Endothelial cell of hepatic sinusoid (primary cell): ENCODE results near the gene TNMD.
"Not testable (repeated sequence)": the region's sequence is repeated elsewhere in the genome, so short reads cannot be mapped to it uniquely, and the experiment has no call there.

Source experiments
- in situ Hi-C: cut with HindIII; loops from 2 replicates; pipeline ENCODE4 v1.10.0; 2017; ENCODE audit warnings: low sequenced_read_pairs

The TNMD gene

GRCh38 chrX:100584611-100585010 is at the start of gene TNMD:
Gene TNMD, plus strand, starts transcription at chrX:100584936. Its CDS starts 83 bp downstream, at chrX:100585019.
- in situ Hi-C loops, result no loop called here

DNA sequence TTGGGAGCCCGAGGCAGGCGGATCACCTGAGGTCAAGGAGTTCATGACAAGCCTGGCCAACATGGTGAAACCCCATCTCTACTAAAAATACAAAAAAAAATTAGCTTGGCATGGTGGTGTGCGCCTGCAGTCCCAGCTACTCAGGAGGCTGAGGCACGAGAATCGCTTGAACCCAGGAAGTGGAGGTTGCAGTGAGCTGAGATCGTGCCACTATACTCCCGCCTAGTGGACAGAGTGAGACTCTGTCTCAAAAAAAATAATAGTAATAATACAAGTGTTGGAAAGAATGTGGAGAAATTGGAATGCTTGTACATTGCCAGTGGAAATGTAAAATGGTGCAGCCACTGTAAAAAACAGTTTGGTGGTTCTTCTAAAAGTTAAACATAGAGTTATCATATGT is 19.2 kb upstream of the TNMD start:
- in situ Hi-C loops, result not testable (repeated sequence)

DNA sequence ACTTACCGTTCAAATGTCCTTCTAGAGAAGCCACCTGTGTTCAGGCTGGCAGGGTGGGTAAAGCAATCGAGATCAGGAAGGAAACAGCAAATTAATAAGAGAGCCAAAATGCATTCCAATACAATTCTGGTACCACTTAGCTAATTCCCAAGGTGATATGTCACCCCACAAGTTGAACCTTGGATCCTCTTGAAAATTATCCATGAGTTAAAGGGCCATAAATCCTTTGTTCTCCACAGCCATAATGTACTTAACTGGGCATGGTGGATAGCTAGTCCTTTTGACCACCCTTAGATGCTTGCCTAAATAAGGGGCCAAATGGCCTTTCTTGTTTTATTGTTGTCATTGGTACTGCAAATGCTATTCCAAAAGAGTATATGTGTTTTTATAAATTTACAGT is 2.0 kb downstream of the TNMD start:
- in situ Hi-C loops, result no loop called here

- in situ Hi-C loops, result no loop called here
These were observed 3.1 kb downstream of the TNMD start for GRCh38 chrX:100587861-100588260.

DNA sequence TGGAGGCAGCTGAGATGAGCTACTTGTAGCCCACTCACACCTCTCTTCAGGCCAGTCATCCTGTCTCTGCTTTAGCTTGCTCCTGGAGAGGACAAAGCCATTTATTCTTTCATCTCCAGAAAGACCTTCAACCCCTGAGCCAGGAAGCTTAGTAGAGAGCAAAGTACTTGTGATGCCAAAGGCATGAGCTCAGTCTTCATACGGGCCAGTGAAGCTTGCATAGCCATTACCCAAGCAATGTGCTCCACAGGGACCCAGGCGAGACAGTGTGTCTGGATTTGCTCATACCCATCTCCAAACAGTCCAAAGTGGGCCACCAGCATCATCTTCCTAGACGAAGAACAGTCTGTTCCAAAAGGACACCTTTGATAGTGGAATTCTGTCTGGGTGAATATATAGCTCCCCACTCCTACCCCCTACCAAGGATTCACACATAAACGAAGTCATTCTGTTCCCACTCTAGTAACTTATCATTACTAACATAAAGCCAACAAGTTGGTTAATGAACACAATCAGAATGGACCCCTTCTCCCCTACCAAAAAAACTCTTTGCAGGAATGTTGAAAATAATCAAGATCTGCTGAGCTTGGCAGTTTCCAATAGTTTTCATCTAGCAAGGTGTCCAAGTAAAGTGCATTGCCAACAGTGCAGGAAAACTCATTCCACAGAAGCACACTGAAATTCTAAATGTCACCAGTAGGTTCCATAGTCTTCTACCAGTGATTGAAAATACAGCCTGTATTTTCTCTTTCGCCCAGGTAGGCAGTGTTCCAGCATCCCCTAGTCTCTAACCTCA is 6.7 kb downstream of the TNMD start:
- in situ Hi-C loops, result no loop called here

- in situ Hi-C loops, result no loop called here
These were observed 8.4 kb downstream of the TNMD start for GRCh38 chrX:100593126-100593525.

DNA sequence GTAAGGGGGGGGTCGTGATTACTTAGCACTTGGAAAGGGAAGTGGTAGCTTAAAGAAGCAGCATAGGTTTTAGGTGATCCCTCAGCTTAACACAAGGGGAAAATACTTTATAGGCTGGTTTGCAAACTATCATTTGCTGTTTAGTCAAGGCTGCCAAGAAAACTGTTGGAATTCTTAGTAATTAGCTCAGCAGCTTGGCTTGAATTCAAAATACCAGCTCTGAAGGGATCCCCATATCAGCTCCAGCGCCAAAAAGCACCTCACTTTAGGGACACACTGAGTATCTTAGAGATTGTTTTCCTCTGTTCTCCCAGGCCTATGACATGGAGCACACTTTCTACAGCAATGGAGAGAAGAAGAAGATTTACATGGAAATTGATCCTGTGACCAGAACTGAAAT is 8.8 kb downstream of the TNMD start:
- in situ Hi-C loops, result no loop called here

GRCh38 chrX:100596601-100597000 is 11.9 kb downstream of the TNMD start:
- in situ Hi-C loops, result no loop called here

DNA sequence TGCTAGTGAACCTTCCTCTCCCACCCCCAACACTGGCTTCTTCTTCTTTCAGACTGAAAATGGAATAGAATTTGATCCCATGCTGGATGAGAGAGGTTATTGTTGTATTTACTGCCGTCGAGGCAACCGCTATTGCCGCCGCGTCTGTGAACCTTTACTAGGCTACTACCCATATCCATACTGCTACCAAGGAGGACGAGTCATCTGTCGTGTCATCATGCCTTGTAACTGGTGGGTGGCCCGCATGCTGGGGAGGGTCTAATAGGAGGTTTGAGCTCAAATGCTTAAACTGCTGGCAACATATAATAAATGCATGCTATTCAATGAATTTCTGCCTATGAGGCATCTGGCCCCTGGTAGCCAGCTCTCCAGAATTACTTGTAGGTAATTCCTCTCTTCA is 14.7 kb downstream of the TNMD start:
- in situ Hi-C loops, result no loop called here

DNA sequence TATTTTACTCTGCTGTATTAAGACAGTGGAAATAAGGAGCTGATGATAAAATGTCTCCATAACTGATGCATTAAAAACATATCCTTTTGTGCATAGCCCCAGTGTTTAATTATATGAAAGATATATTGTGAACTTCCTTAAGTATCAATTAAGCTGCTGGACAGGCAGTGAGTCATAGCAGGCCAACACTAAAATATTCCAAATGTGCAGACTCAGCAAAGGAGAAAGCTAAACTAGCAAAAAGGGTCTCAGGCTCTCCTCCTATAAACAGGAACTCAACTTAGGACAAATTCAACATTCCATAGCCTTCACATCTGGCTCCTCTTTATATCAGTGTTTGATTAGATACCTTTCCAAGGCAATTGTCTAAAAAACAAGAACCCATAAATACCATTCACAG is 15.6 kb downstream of the TNMD start:
- in situ Hi-C loops, result no loop called here

DNA sequence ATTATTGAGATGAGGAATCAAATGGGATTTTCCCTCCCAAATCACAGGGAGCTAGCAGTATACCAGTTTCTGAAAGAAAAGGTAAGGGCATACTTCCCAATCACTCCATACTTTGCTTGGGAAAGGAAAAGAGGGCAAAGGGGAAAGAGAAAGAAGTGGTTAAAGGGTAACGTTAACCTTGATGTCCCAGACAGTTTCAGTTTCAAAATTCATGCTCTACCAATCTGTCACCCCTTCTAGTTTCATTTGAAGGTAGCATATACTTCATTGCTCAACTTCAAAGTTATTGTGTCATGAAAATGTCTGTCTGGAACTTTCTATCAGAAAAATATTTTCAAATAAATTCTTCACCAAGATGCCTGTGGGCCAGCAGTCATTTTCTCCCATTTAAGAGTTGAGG is 16.0 kb downstream of the TNMD start:
- in situ Hi-C loops, result no loop called here

DNA sequence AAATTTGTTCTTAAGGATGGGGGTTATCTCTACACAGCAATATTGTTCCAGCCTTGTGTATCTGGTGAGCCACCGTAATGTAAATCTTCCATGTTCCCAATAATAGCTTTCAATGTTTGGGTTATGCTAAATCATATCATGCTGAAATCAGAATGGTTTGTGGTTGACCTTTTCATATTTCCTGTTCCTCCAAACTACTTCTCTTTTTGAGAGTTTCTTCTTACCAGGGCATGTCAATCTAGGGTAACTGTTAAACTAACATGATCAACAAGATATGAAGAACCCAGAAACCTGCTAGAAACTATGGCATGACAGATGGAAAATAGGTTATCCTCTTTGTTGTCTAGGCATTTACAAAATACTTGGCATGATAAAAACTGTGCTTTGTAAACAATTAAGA is 22.0 kb downstream of the TNMD start:
- in situ Hi-C loops, result no loop called here

DNA sequence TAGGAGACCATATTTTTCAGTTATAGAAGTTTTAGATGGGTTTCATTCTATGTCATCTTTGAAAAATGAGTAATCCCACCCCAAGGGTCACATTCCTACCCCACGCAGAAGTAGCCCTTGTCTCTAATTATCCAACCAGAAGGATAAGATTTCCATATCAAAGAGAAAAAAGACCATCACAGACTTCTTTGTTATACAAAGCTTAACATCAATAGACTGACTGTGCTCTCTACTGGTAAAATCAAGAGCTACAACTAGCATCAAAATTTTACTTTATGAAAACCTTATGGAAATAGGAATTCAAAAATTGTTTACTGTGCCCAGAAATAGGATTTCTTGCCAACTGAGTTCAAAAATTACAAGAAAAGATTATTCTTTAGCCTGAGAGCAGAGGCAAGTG is 24.9 kb downstream of the TNMD start:
- in situ Hi-C loops, result no loop called here

- in situ Hi-C loops, result no loop called here
These were observed 27.2 kb downstream of the TNMD start for GRCh38 chrX:100611951-100612350.

DNA sequence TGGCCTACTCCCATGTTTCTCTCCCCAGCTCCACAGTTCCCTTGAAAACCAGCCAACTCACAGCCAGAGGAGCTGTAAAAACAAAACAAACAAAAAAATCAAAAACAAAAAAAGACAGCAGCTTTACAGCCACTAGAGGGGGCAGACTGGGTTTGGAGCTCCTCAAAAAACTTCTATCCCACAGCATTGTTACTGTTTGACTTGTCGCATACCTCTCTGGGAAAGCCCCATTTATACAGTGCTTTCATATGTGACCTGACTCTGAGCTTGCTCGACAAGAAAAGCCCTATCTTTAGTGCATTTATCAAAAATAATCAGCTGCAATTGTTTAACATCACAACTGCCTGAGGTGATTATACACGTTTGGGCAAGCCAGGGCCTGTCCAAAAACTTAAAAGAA is 30.3 kb downstream of the TNMD start:
- in situ Hi-C loops, result no loop called here

- in situ Hi-C loops, result no loop called here
These were observed 38.3 kb downstream of the TNMD start for GRCh38 chrX:100623001-100623400.

GRCh38 chrX:100625985-100626491 is 41.3 kb downstream of the TNMD start:
- in situ Hi-C loops, result no loop called here

- in situ Hi-C loops, result loop anchor here (5.0 kb wide), 2 partner anchors 58 to 72 kb away; no protein-coding TSS in a partner anchor
These were observed 50.3 kb downstream of the TNMD start for GRCh38 chrX:100635040-100635439.

DNA sequence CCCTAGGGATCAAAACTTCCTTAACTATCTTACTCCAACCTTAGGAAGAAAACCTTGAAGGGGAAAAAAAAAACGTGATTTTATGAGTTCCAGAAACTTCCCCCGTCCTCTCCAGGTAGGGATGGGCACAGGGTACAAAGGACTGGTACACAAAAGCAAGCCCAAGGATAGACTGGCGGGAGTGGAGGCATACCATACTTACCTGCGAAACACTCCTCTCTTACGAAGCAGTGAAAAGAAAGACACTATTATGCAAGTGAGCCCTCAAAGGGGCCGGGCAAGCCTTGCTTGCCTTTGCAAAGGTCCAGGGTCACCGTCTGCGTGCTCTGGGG is 51.2 kb downstream of the TNMD start:
- in situ Hi-C loops, result loop anchor here (5.0 kb wide), 2 partner anchors 59 to 71 kb away; no protein-coding TSS in a partner anchor

- in situ Hi-C loops, result loop anchor here (5.0 kb wide), 2 partner anchors 59 to 71 kb away; no protein-coding TSS in a partner anchor
These were observed 51.7 kb downstream of the TNMD start, which contains the start of gene TSPAN6 for GRCh38 chrX:100636321-100636991. Gene TSPAN6, minus strand, starts transcription at chrX:100636806. Its CDS starts 112 bp downstream, at chrX:100636694.

- in situ Hi-C loops, result no loop called here
These were observed 57.6 kb downstream of the TNMD start for GRCh38 chrX:100642290-100642689.

GRCh38 chrX:100643212-100643611 is 58.5 kb downstream of the TNMD start:
- in situ Hi-C loops, result no loop called here
